ENCODE measurements around the gene PKP1.

Gene PKP1

GRCh38 chr1:201376464-201377374 lies 93.4 kb downstream of the PKP1 start:
- no peak for DNase-seq

GRCh38 chr1:201377611-201378092 lies 94.3 kb downstream of the PKP1 start, which contains the start of gene TNNT2:
TNNT2 (minus strand) TSS chr1:201377680; CDS start chr1:201373254, 4,426 bp downstream.
- DNase-seq, result no peak

GRCh38 chr1:201378804-201379203 lies 95.5 kb downstream of the PKP1 start:
- no peak for DNase-seq

GRCh38 chr1:201379733-201380242 lies 96.5 kb downstream of the PKP1 start:
- DNase-seq, result no peak

- DNase-seq, result no peak
Measured at GRCh38 chr1:201381130-201381529, 97.8 kb downstream of the PKP1 start.

Measured in cerebellar nuclear complex (tissue), 1 donor.